ENCODE data around the gene PTGR1. TPM values are rescaled to one million over a fixed set of nuclear protein-coding genes. Genes with fewer than 3 reads are reported as not detected.

Gene PTGR1
- total and polyA plus RNA-seq, 2 of the 8 experiments (the other 6 are each of a cell fraction or from before 2014, with no cell fraction given): 16.9 to 28.5 TPM

GRCh38 chr9:111628411-111628810, 29.0 kb upstream of the PTGR1 start:
- H2AK5ac ChIP-seq (ENCODE audit: low read depth, low read length): no peak overlapping the region
- H3K79me2 ChIP-seq (ENCODE audit: control insufficient read depth in 1 of 2, insufficient read depth in 2 of 2, low read length in 2 of 2): peaks cover 4 to 19% of the 10 kb centered on the region in 2 experiments
- H3K18ac ChIP-seq (ENCODE audit: extremely low read depth, low read length): no peak overlapping the region
- peaks cover 0 to 1% of the 10 kb centered on the region in 2 experiments for H4K20me1 ChIP-seq (replicated peaks in 1 of 2; ENCODE audit: control insufficient read depth in 1 of 2, insufficient read depth in 2 of 2, low read length in 2 of 2)
- H4K8ac ChIP-seq (ENCODE audit: extremely low read depth, insufficient read depth, low read length): no peak overlapping the region
- H3K27me3 ChIP-seq (replicated peaks in 1 of 4; ENCODE audit: control insufficient read depth in 3 of 4, extremely low read depth in 1 of 4, insufficient read depth in 3 of 4, low read length in 3 of 4): no peaks in the 10 kb centered on the region
- no peak overlapping the region for H2AFZ ChIP-seq (ENCODE audit: low read length)
- H2BK15ac ChIP-seq (ENCODE audit: low read length): no peak overlapping the region
- POLR2A ChIA-PET (ENCODE audit: partially characterized antibody): interaction anchor here (0.5 to 1.5 kb wide), 2 partner anchors 29 to 95 kb away, joined by 3 to 4 read pairs; partner anchors contain the start of gene PTGR1
- H2BK120ac ChIP-seq (replicated peaks; ENCODE audit: low read depth, low read length): no peak overlapping the region
- H3K79me1 ChIP-seq (ENCODE audit: low read depth, low read length): no peaks in the 10 kb centered on the region
- H2BK20ac ChIP-seq (ENCODE audit: low read length): no peak overlapping the region
- H3K4me3 ChIP-seq (ENCODE audit: extremely low read depth in 1 of 4, insufficient read depth in 2 of 4, low read depth in 3 of 4, low read length in 4 of 4): no peak overlapping the region
- peaks cover 8% of the 10 kb centered on the region; the same call in 1 of the 2 replicates for H3K23me2 ChIP-seq (ENCODE audit: low read depth, low read length)
- 82% methylated on average over 7 of the region's 7 CpGs; no CpG with 5 or more reads in 1 of the 2 experiments for WGBS, 2 experiments (ENCODE audit: extremely low coverage in 1 of 2, insufficient coverage in 1 of 2, insufficient read length in 1 of 2, insufficient replicate concordance in 2 of 2, low coverage in 1 of 2, low lambda C conversion rate in 2 of 2, missing lambda C conversion rate in 1 of 2)
- CTCF ChIA-PET (ENCODE audit: partially characterized antibody): interaction anchor here (1.1 to 3.1 kb wide), 2 partner anchors 30 to 63 kb away, joined by 4 to 9 read pairs; no protein-coding TSS in a partner anchor
- H3K9me3 ChIP-seq (ENCODE audit: insufficient read depth in 2 of 2, low read depth in 1 of 2, low read length in 1 of 2): no peaks in the 10 kb centered on the region
- H3K56ac ChIP-seq (replicated peaks; ENCODE audit: insufficient read length, low read depth, low read length): no peak overlapping the region
- no peak overlapping the region for H2BK12ac ChIP-seq (ENCODE audit: low read depth, low read length)
- no peak overlapping the region for H3K9ac ChIP-seq (replicated peaks in 1 of 4; ENCODE audit: extremely low read depth in 1 of 4, low read depth in 3 of 4, low read length in 3 of 4)
- H4K91ac ChIP-seq (replicated peaks; ENCODE audit: insufficient read length, low read length): no peak overlapping the region
- no peak overlapping the region for H3K4ac ChIP-seq (replicated peaks; ENCODE audit: insufficient read length, low read depth, low read length)
- peaks cover 0 to 3% (median 0%) of the 10 kb centered on the region in 4 experiments; a peak in 3 of 7 replicates for H3K4me1 ChIP-seq (replicated peaks in 1 of 4; ENCODE audit: control insufficient read depth in 3 of 4, insufficient read depth in 4 of 4, low read length in 3 of 4)
- H3K27ac ChIP-seq (ENCODE audit: low read depth, low read length): no peak overlapping the region
- H2BK5ac ChIP-seq (ENCODE audit: low read depth, low read length): no peak overlapping the region
- no peak overlapping the region for H4K5ac ChIP-seq (ENCODE audit: insufficient read length, low read depth, low read length)
- H3K14ac ChIP-seq (ENCODE audit: insufficient read length): no peak overlapping the region
- no peak for FAIRE-seq
- H3K36me3 ChIP-seq (ENCODE audit: control insufficient read depth in 2 of 4, insufficient read depth in 4 of 4, low read length in 3 of 4): no peaks in the 10 kb centered on the region
- TF ChIP-seq GTF2F1 (IDR thresholded peaks at IDR 0.05; ENCODE audit: borderline replicate concordance, low read depth, low read length) (no peak), SRF (IDR thresholded peaks at IDR 0.05; ENCODE audit: low read depth, low read length) (no peak), NANOG (IDR thresholded peaks at IDR 0.05; ENCODE audit: insufficient read depth, low read depth, low read length, poor library complexity, severe bottlenecking) (no peak), EZH2 (IDR thresholded peaks at IDR 0.05; ENCODE audit: low read depth, low read length, severe bottlenecking) (no peak), CTBP2 (IDR thresholded peaks at IDR 0.05; ENCODE audit: borderline replicate concordance, insufficient read depth, insufficient read length, low read length) (no peak), EGR1 (IDR thresholded peaks at IDR 0.05; ENCODE audit: borderline replicate concordance, low read depth, low read length) (no peak)
- no peak overlapping the region for H3K4me2 ChIP-seq (ENCODE audit: insufficient read depth in 1 of 2, low read depth in 2 of 2, low read length in 2 of 2)
- DNase-seq (ENCODE audit: low read depth in 1 of 2, low spot score in 2 of 2): no peak
- no peak overlapping the region for H3K23ac ChIP-seq (ENCODE audit: insufficient read length)

All from H1 (cell line).